Stimulated activated CD4-positive, alpha-beta T cell treated with anti-CD3 and anti-CD28 coated beads, TNF-alpha, amount 100 ng/mL, for 48 hours (primary cell): ENCODE data around the gene TMEM14A.
"Not testable (repeated sequence)": the region's sequence is repeated elsewhere in the genome, so short reads cannot be mapped to it uniquely, and the experiment has no call there.

Source experiments
- DNase-seq, 3 donors: peaks; one replicate each; pipeline ENCODE4 v3.0.0-alpha.2; 2020; ENCODE audit warnings: low read depth in 3 of 3

Gene TMEM14A

GRCh38 chr6:52670502-52671409, at the start of gene TMEM14A:
TSS of gene TMEM14A (plus strand) at chr6:52671113. CDS start at chr6:52677103, 5,990 bp downstream.
- DNase-seq = peak; percentile 83 to 90 (median 85)

- no peak for DNase-seq
These were observed 49.3 kb upstream of the TMEM14A start for GRCh38 chr6:52621631-52622030.

- no peak for DNase-seq
These were observed 48.1 kb upstream of the TMEM14A start for GRCh38 chr6:52622810-52623209.

GRCh38 chr6:52632011-52632410, 38.9 kb upstream of the TMEM14A start:
- no peak for DNase-seq

GRCh38 chr6:52634211-52634610, 36.7 kb upstream of the TMEM14A start:
- no peak for DNase-seq

- peak in 2 of 3 donors; percentile 8 to 10 for DNase-seq
These were observed 35.8 kb upstream of the TMEM14A start for GRCh38 chr6:52635049-52635577.

- DNase-seq = no peak
These were observed 34.1 kb upstream of the TMEM14A start for GRCh38 chr6:52636830-52637229.

GRCh38 chr6:52639493-52639892, 31.4 kb upstream of the TMEM14A start:
- DNase-seq = no peak

- DNase-seq = no peak
These were observed 30.7 kb upstream of the TMEM14A start for GRCh38 chr6:52640170-52640569.

GRCh38 chr6:52640916-52641315, 30.0 kb upstream of the TMEM14A start:
- DNase-seq = no peak

- DNase-seq = no peak
These were observed 29.5 kb upstream of the TMEM14A start for GRCh38 chr6:52641388-52641787.

- no peak for DNase-seq
These were observed 29.1 kb upstream of the TMEM14A start for GRCh38 chr6:52641826-52642225.

- DNase-seq = no peak
These were observed 28.5 kb upstream of the TMEM14A start for GRCh38 chr6:52642368-52642767.

GRCh38 chr6:52643158-52643557, 27.8 kb upstream of the TMEM14A start:
- no peak for DNase-seq

GRCh38 chr6:52644253-52644652, 26.7 kb upstream of the TMEM14A start:
- DNase-seq = no peak

- DNase-seq = no peak
These were observed 24.9 kb upstream of the TMEM14A start for GRCh38 chr6:52645976-52646375.

GRCh38 chr6:52647199-52647598, 23.7 kb upstream of the TMEM14A start:
- no peak for DNase-seq

GRCh38 chr6:52649536-52650160, 21.3 kb upstream of the TMEM14A start:
- no peak for DNase-seq

GRCh38 chr6:52650941-52651340, 20.0 kb upstream of the TMEM14A start:
- DNase-seq = no peak

- no peak for DNase-seq
These were observed 17.8 kb upstream of the TMEM14A start for GRCh38 chr6:52653151-52653550.

GRCh38 chr6:52654007-52654406, 16.9 kb upstream of the TMEM14A start:
- DNase-seq = no peak

GRCh38 chr6:52654592-52654991, 16.3 kb upstream of the TMEM14A start:
- DNase-seq = no peak

- not testable (repeated sequence) for DNase-seq
These were observed 15.0 kb upstream of the TMEM14A start for GRCh38 chr6:52655941-52656340.
